ENCODE measurements around the gene OLFML2B. TPM values are rescaled to one million over a fixed set of nuclear protein-coding genes. Genes with fewer than 3 reads are reported as not detected.

OLFML2B gene
- total and polyA plus RNA-seq, 8 donors: 0.31 to 56.0 (median 1.7) TPM; not detected in 1

- TF ChIP-seq EP300 (IDR thresholded peaks at IDR 0.05): no peak
- TF ChIP-seq POLR2AphosphoS5 (IDR thresholded peaks at IDR 0.05): no peak
- no peak for TF ChIP-seq POLR2A (IDR thresholded peaks at IDR 0.05)
- no peak for TF ChIP-seq CTCF (IDR thresholded peaks at IDR 0.05)
- intact Hi-C loops (cut with DNase I; ENCODE audit: low total_unique reads): no loop called here
- whole genome bisulfite sequencing, 5 donors: 88 to 92% (median 91%) methylated on average over 5 of the region's 5 CpGs
- Histone ChIP-seq H3K27ac (no peak overlapping the region), H3K4me3 (no peak overlapping the region), H3K27me3 (peaks cover 0 to 9% (median 0%) of the 10 kb centered on the region in 3 donors), H3K4me1 (no peaks in the 10 kb centered on the region), H3K36me3 (no peaks in the 10 kb centered on the region), H3K9me3 (no peaks in the 10 kb centered on the region)
- DNase-seq: no peak
Measured at GRCh38 chr1:161998811-161999210, 24.9 kb downstream of the OLFML2B start.

GRCh38 chr1:161997152-161997551, 26.5 kb downstream of the OLFML2B start:
- no peak for DNase-seq
- WGBS, 5 donors: 58 to 77% (median 73%) methylated on average over 1 of the region's 1 CpG
- no peak overlapping the region for H3K4me3 ChIP-seq
- peaks cover 0 to under 1% (median 0%) of the 10 kb centered on the region in 4 donors for H3K9me3 ChIP-seq
- H3K36me3 ChIP-seq: no peaks in the 10 kb centered on the region
- no peak overlapping the region for H3K27ac ChIP-seq
- TF ChIP-seq POLR2AphosphoS5 (IDR thresholded peaks at IDR 0.05): no peak
- no peak for TF ChIP-seq CTCF (IDR thresholded peaks at IDR 0.05)
- TF ChIP-seq POLR2A (IDR thresholded peaks at IDR 0.05): no peak
- TF ChIP-seq EP300 (IDR thresholded peaks at IDR 0.05): no peak
- intact Hi-C loops (cut with DNase I; ENCODE audit: low total_unique reads): no loop called here
- no peaks in the 10 kb centered on the region for H3K27me3 ChIP-seq
- no peaks in the 10 kb centered on the region for H3K4me1 ChIP-seq

- DNase-seq: peak in 1 of 2 donors; percentile 77
- intact Hi-C loops (cut with DNase I; ENCODE audit: low total_unique reads): no loop called here
- H3K36me3 ChIP-seq: no peaks in the 10 kb centered on the region
- H3K4me3 ChIP-seq: no peak overlapping the region
- no peaks in the 10 kb centered on the region for H3K27me3 ChIP-seq
- no peak overlapping the region for H3K27ac ChIP-seq
- H3K9me3 ChIP-seq: peaks cover 0 to 8% (median 3%) of the 10 kb centered on the region in 4 donors
- WGBS, 5 donors: 77 to 88% (median 86%) methylated on average over 6 to 9 of the region's 9 CpGs
- peaks cover 0 to 4% (median 0%) of the 10 kb centered on the region in 4 donors for H3K4me1 ChIP-seq
- TF ChIP-seq POLR2AphosphoS5 (IDR thresholded peaks at IDR 0.05) (no peak), EP300 (IDR thresholded peaks at IDR 0.05) (no peak), CTCF (IDR thresholded peaks at IDR 0.05) (no peak), POLR2A (IDR thresholded peaks at IDR 0.05) (no peak)
Measured at GRCh38 chr1:161994175-161994668, 29.4 kb downstream of the OLFML2B start.

GRCh38 chr1:161993576-161993975, 30.1 kb downstream of the OLFML2B start:
- 80 to 91% (median 88%) methylated on average over 11 of the region's 11 CpGs for WGBS, 5 donors
- peaks cover 0 to 8% (median 0%) of the 10 kb centered on the region in 4 donors for H3K4me1 ChIP-seq
- intact Hi-C loops (cut with DNase I; ENCODE audit: low total_unique reads): no loop called here
- TF ChIP-seq EP300 (IDR thresholded peaks at IDR 0.05): no peak
- TF ChIP-seq POLR2A (IDR thresholded peaks at IDR 0.05): no peak
- TF ChIP-seq POLR2AphosphoS5 (IDR thresholded peaks at IDR 0.05): no peak
- no peak for TF ChIP-seq CTCF (IDR thresholded peaks at IDR 0.05)
- no peaks in the 10 kb centered on the region for H3K36me3 ChIP-seq
- DNase-seq: no peak
- H3K27ac ChIP-seq: no peak overlapping the region
- H3K27me3 ChIP-seq: no peaks in the 10 kb centered on the region
- H3K9me3 ChIP-seq: peaks cover 0 to 8% (median 3%) of the 10 kb centered on the region in 4 donors
- H3K4me3 ChIP-seq: no peak overlapping the region
